ENCODE measurements around the gene SLC4A5.

Gene SLC4A5

GRCh38 chr2:74385396-74385795 is 42.2 kb upstream of the SLC4A5 start:
- peaks cover 2% of the 10 kb centered on the region; the same call in 1 of the 2 replicates for H4K20me1 ChIP-seq (ENCODE audit: control insufficient read depth, insufficient read depth, low read depth, low read length)
- H3K4me2 ChIP-seq (ENCODE audit: low read length), result no peak overlapping the region
- peaks cover 87% of the 10 kb centered on the region for H3K79me2 ChIP-seq (ENCODE audit: control insufficient read depth, low read length)

GRCh38 chr2:74384051-74384450 is 40.8 kb upstream of the SLC4A5 start:
- TF ChIP-seq CTCF (IDR thresholded peaks at IDR 0.05; ENCODE audit: low read depth, low read length, poor library complexity, severe bottlenecking), result no peak
- no peak for TF ChIP-seq EZH2phosphoT487 (IDR thresholded peaks at IDR 0.05; ENCODE audit: borderline replicate concordance, low read length)
- Histone ChIP-seq H3K4me3 (ENCODE audit: low read length) (no peak overlapping the region), H3K79me2 (ENCODE audit: control insufficient read depth, low read length) (peaks cover 85% of the 10 kb centered on the region), H3K9me2 (replicated peaks; ENCODE audit: control insufficient read depth, low read length) (no peaks in the 10 kb centered on the region), H3K9me3 (ENCODE audit: control insufficient read depth, insufficient read depth, low read length) (no peaks in the 10 kb centered on the region), H4K20me1 (ENCODE audit: control insufficient read depth, insufficient read depth, low read depth, low read length) (peaks cover 10% of the 10 kb centered on the region), H3K36me3 (ENCODE audit: control insufficient read depth, low read length) (peaks cover 28% of the 10 kb centered on the region), H3K4me1 (ENCODE audit: control insufficient read depth, low read length) (peaks cover 8% of the 10 kb centered on the region), H3K27ac (ENCODE audit: low read depth, low read length) (no peak overlapping the region), H3F3A (ENCODE audit: control insufficient read depth, insufficient read depth) (no peaks in the 10 kb centered on the region; the same call in 1 of the 2 replicates), H3K4me2 (ENCODE audit: low read length) (no peak overlapping the region), H3K27me3 (ENCODE audit: control insufficient read depth, low read length) (no peaks in the 10 kb centered on the region)

More at GRCh38 chr2:74385396-74385795, 42.2 kb upstream of the SLC4A5 start:
- no peaks in the 10 kb centered on the region; the same call in 1 of the 2 replicates for H3F3A ChIP-seq (ENCODE audit: control insufficient read depth, insufficient read depth)
- no peak for TF ChIP-seq EZH2phosphoT487 (IDR thresholded peaks at IDR 0.05; ENCODE audit: borderline replicate concordance, low read length)
- no peak for TF ChIP-seq CTCF (IDR thresholded peaks at IDR 0.05; ENCODE audit: low read depth, low read length, poor library complexity, severe bottlenecking)
- no peak overlapping the region for H3K4me3 ChIP-seq (ENCODE audit: low read length)
- H3K9me2 ChIP-seq (replicated peaks; ENCODE audit: control insufficient read depth, low read length), result no peaks in the 10 kb centered on the region
- H3K4me1 ChIP-seq (ENCODE audit: control insufficient read depth, low read length), result peaks cover 10% of the 10 kb centered on the region
- H3K27me3 ChIP-seq (ENCODE audit: control insufficient read depth, low read length), result no peaks in the 10 kb centered on the region
- H3K9me3 ChIP-seq (ENCODE audit: control insufficient read depth, insufficient read depth, low read length), result no peaks in the 10 kb centered on the region
- H3K27ac ChIP-seq (ENCODE audit: low read depth, low read length), result no peak overlapping the region
- peaks cover 26% of the 10 kb centered on the region for H3K36me3 ChIP-seq (ENCODE audit: control insufficient read depth, low read length)

- Histone ChIP-seq H3K9me3 (ENCODE audit: control insufficient read depth, insufficient read depth, low read length) (no peaks in the 10 kb centered on the region), H3K4me2 (ENCODE audit: low read length) (no peak overlapping the region), H3K9me2 (replicated peaks; ENCODE audit: control insufficient read depth, low read length) (no peaks in the 10 kb centered on the region), H4K20me1 (ENCODE audit: control insufficient read depth, insufficient read depth, low read depth, low read length) (peaks cover 10% of the 10 kb centered on the region), H3K79me2 (ENCODE audit: control insufficient read depth, low read length) (peaks cover 77% of the 10 kb centered on the region), H3K4me1 (ENCODE audit: control insufficient read depth, low read length) (peaks cover 8% of the 10 kb centered on the region), H3K4me3 (ENCODE audit: low read length) (no peak overlapping the region), H3F3A (ENCODE audit: control insufficient read depth, insufficient read depth) (no peaks in the 10 kb centered on the region; the same call in 1 of the 2 replicates), H3K27ac (ENCODE audit: low read depth, low read length) (no peak overlapping the region), H3K27me3 (ENCODE audit: control insufficient read depth, low read length) (no peaks in the 10 kb centered on the region), H3K36me3 (ENCODE audit: control insufficient read depth, low read length) (peaks cover 28% of the 10 kb centered on the region)
- TF ChIP-seq EZH2phosphoT487 (IDR thresholded peaks at IDR 0.05; ENCODE audit: borderline replicate concordance, low read length) (no peak), CTCF (IDR thresholded peaks at IDR 0.05; ENCODE audit: low read depth, low read length, poor library complexity, severe bottlenecking) (no peak)
Observed at GRCh38 chr2:74383254-74383653, 40.0 kb upstream of the SLC4A5 start.

All from DOHH2 (cell line).